H1 (cell line): Measurements from ENCODE around the gene ORAI1. TPM values are rescaled to one million over a fixed set of nuclear protein-coding genes. Genes with fewer than 3 reads are reported as not detected.
A peak's percentile ranks its signal among the peaks of the same experiment; 100 is the strongest.

Source experiments
- CTCF ChIA-PET: fragments of 300-600 bp; sonication (Branson Sonifier 250); formaldehyde crosslinking; loops from one replicate; lab custom pipeline; 2021; ENCODE audit not compliant: partially characterized antibody; lab: Charles Lee
- POLR2A ChIA-PET: fragments of 300-600 bp; sonication (Branson Sonifier 250); formaldehyde crosslinking; loops from one replicate; lab custom pipeline; 2021; ENCODE audit warnings: inconsistent platforms; ENCODE audit not compliant: partially characterized antibody; lab: Charles Lee
- DNase-seq, 2 experiments: peaks; one replicate each; pipeline versions ENCODE4 v3.0.0 to v3.0.0-alpha.2; 2010 to 2022; ENCODE audit warnings: low spot score in 2 of 2, low read depth in 1 of 2, mixed read lengths in 1 of 2
- FAIRE-seq: peaks from 2 replicates; lab custom pipeline; 2011; peaks lifted over from hg19 to GRCh38; lab: Jason Lieb, UNC
- H2AFZ ChIP-seq: 2 replicates; pipeline ENCODE4 v1.8.1; 2012; ENCODE audit warnings: low read length, inconsistent platforms
- H2AK5ac ChIP-seq: 2 replicates; pipeline ENCODE4 v1.6.1; 2013; ENCODE audit warnings: low read depth, low read length
- H2BK120ac ChIP-seq: replicated peaks from 2 replicates; pipeline ENCODE3; 2013; ENCODE audit warnings: low read depth, low read length, inconsistent platforms
- H2BK12ac ChIP-seq: 2 replicates; pipeline ENCODE4 v1.6.1; 2013; ENCODE audit warnings: low read depth, low read length
- H2BK15ac ChIP-seq: 2 replicates; pipeline ENCODE4 v1.6.1; 2013; ENCODE audit warnings: low read length
- H2BK20ac ChIP-seq: 2 replicates; pipeline ENCODE4 v1.6.1; 2013; ENCODE audit warnings: low read length
- H2BK5ac ChIP-seq: 2 replicates; pipeline ENCODE4 v1.6.1; 2013; ENCODE audit warnings: low read depth, low read length
- H3K14ac ChIP-seq: 2 replicates; pipeline ENCODE4 v1.6.1; 2013; ENCODE audit warnings: inconsistent platforms; ENCODE audit not compliant: insufficient read length
- H3K18ac ChIP-seq: 2 replicates; pipeline ENCODE4 v1.6.1; 2013; ENCODE audit warnings: low read length; ENCODE audit errors: extremely low read depth
- H3K23ac ChIP-seq: 2 replicates; pipeline ENCODE4 v1.6.1; 2013; ENCODE audit warnings: inconsistent platforms; ENCODE audit not compliant: insufficient read length
- H3K23me2 ChIP-seq: 2 replicates; pipeline ENCODE4 v1.6.1; 2013; ENCODE audit warnings: low read depth, low read length
- H3K27ac ChIP-seq: 2 replicates; pipeline ENCODE4 v1.6.1; 2011; ENCODE audit warnings: low read depth, low read length, inconsistent platforms
- H3K27me3 ChIP-seq, 4 experiments: replicated peaks in 1 of 4; 1 replicate in 1 of 4; 2 replicates in 3 of 4; pipeline versions ENCODE4 v1.6.1 to v1.8.1; 2011 to 2013; ENCODE audit warnings: low read length in 3 of 4, mild to moderate bottlenecking in 3 of 4, inconsistent platforms in 2 of 4, mixed read lengths in 2 of 4, moderate library complexity in 1 of 4; ENCODE audit not compliant: control insufficient read depth in 3 of 4, insufficient read depth in 3 of 4; ENCODE audit errors: extremely low read depth in 1 of 4
- H3K36me3 ChIP-seq, 4 experiments: 2 replicates each; pipeline versions ENCODE4 v1.6.1 to v1.8.1; 2011 to 2013; ENCODE audit warnings: mild to moderate bottlenecking in 4 of 4, low read length in 3 of 4, moderate library complexity in 2 of 4, control low read depth in 1 of 4, inconsistent platforms in 1 of 4; ENCODE audit not compliant: insufficient read depth in 4 of 4, control insufficient read depth in 2 of 4
- H3K4ac ChIP-seq: replicated peaks from 2 replicates; pipeline ENCODE3; 2013; ENCODE audit warnings: low read length, low read depth, mixed read lengths, inconsistent platforms; ENCODE audit not compliant: insufficient read length
- H3K4me1 ChIP-seq, 4 experiments: replicated peaks in 1 of 4; 1 replicate in 1 of 4; 2 replicates in 3 of 4; pipeline versions ENCODE4 v1.6.1 to v1.8.1; 2011 to 2013; ENCODE audit warnings: low read length in 3 of 4, inconsistent platforms in 2 of 4, mixed read lengths in 1 of 4; ENCODE audit not compliant: insufficient read depth in 4 of 4, control insufficient read depth in 3 of 4
- H3K4me2 ChIP-seq, 2 experiments: 2 replicates each; pipeline versions ENCODE4 v1.6.1 to v1.8.1; 2011 to 2013; ENCODE audit warnings: low read depth in 2 of 2, low read length in 2 of 2, control low read depth in 1 of 2, inconsistent platforms in 1 of 2, mild to moderate bottlenecking in 1 of 2; ENCODE audit not compliant: insufficient read depth in 1 of 2
- H3K4me3 ChIP-seq, 4 experiments: fragments of 200-600, 300-600 bp in 1 of 4; sonication (generic), shearing (Covaris generic), sonication (Bioruptor Twin) in 1 of 4; 2 replicates each; pipeline versions ENCODE4 v1.5.1 to v1.8.1; 2011 to 2016; ENCODE audit warnings: low read length in 4 of 4, low read depth in 3 of 4, control low read depth in 2 of 4, inconsistent platforms in 2 of 4, mild to moderate bottlenecking in 2 of 4, mixed read lengths in 1 of 4, moderate library complexity in 1 of 4; ENCODE audit not compliant: insufficient read depth in 2 of 4; ENCODE audit errors: extremely low read depth in 1 of 4
- H3K56ac ChIP-seq: replicated peaks from 2 replicates; pipeline ENCODE3; 2013; ENCODE audit warnings: low read depth, mild to moderate bottlenecking, mixed read lengths, low read length, inconsistent platforms; ENCODE audit not compliant: insufficient read length
- H3K79me1 ChIP-seq: 2 replicates; pipeline ENCODE4 v1.6.1; 2013; ENCODE audit warnings: low read depth, low read length, control low read depth
- H3K79me2 ChIP-seq, 2 experiments: 2 replicates each; pipeline versions ENCODE4 v1.6.1 to v1.8.1; 2012 to 2013; ENCODE audit warnings: low read length in 2 of 2, mild to moderate bottlenecking in 2 of 2, inconsistent platforms in 1 of 2; ENCODE audit not compliant: insufficient read depth in 2 of 2, control insufficient read depth in 1 of 2
- H3K9ac ChIP-seq, 4 experiments: replicated peaks in 1 of 4; 1 replicate in 1 of 4; 2 replicates in 3 of 4; pipeline versions ENCODE4 v1.6.1 to v1.8.1; 2011 to 2013; ENCODE audit warnings: low read depth in 3 of 4, low read length in 3 of 4, control low read depth in 2 of 4, mild to moderate bottlenecking in 2 of 4, moderate library complexity in 2 of 4, inconsistent platforms in 1 of 4; ENCODE audit errors: extremely low read depth in 1 of 4
- H3K9me3 ChIP-seq, 2 experiments: 2 replicates each; pipeline versions ENCODE4 v1.6.1 to v1.8.1; 2012 to 2013; ENCODE audit warnings: mild to moderate bottlenecking in 2 of 2, moderate library complexity in 2 of 2, control low read depth in 1 of 2, inconsistent platforms in 1 of 2, low read depth in 1 of 2, low read length in 1 of 2, mixed read lengths in 1 of 2; ENCODE audit not compliant: insufficient read depth in 2 of 2
- H4K20me1 ChIP-seq, 2 experiments: replicated peaks in 1 of 2; 2 replicates each; pipeline versions ENCODE3 to v1.8.1; 2011 to 2013; ENCODE audit warnings: inconsistent platforms in 2 of 2, low read length in 2 of 2, mild to moderate bottlenecking in 1 of 2; ENCODE audit not compliant: insufficient read depth in 2 of 2, control insufficient read depth in 1 of 2
- H4K5ac ChIP-seq: 2 replicates; pipeline ENCODE4 v1.6.1; 2013; ENCODE audit warnings: low read length, low read depth, mixed read lengths, inconsistent platforms; ENCODE audit not compliant: insufficient read length
- H4K8ac ChIP-seq: 2 replicates; pipeline ENCODE4 v1.8.0; 2013; ENCODE audit warnings: mild to moderate bottlenecking, moderate library complexity, low read length, inconsistent platforms; ENCODE audit not compliant: insufficient read depth; ENCODE audit errors: extremely low read depth
- H4K91ac ChIP-seq: replicated peaks from 2 replicates; pipeline ENCODE3; 2013; ENCODE audit warnings: low read length, mixed read lengths, inconsistent platforms; ENCODE audit not compliant: insufficient read length
- CEBPB ChIP-seq: IDR thresholded peaks from 2 replicates; pipeline ENCODE4 v1.6.1; 2012; ENCODE audit warnings: low read depth, low read length
- CREB1 ChIP-seq: IDR thresholded peaks from 2 replicates; pipeline ENCODE4 v1.6.1; 2012; ENCODE audit warnings: inconsistent platforms
- GTF2F1 ChIP-seq: IDR thresholded peaks from 2 replicates; pipeline ENCODE4 v1.6.1; 2012; ENCODE audit warnings: low read depth, low read length, improper control_type of control experiment, borderline replicate concordance
- RNF2 ChIP-seq: fragments of 200-900, 300-1000 bp; sonication (generic); IDR thresholded peaks from 2 replicates; pipeline ENCODE4 v1.7.1; 2016; ENCODE audit warnings: borderline replicate concordance, low read depth, mild to moderate bottlenecking, antibody characterized with exemption, low read length; ENCODE audit not compliant: poor library complexity, severe bottlenecking; ENCODE audit errors: missing control alignments
- SRF ChIP-seq: IDR thresholded peaks from 2 replicates; pipeline ENCODE4 v1.6.1; 2011; ENCODE audit warnings: mild to moderate bottlenecking, low read depth, low read length, moderate library complexity
- WGBS, 2 experiments: shearing (Covaris generic) in 1 of 2; methylation state at CpG; one replicate each; pipeline versions ENCODE4 v1.1.6 to v1.1.7; 2013 to 2015; ENCODE audit warnings: low lambda C conversion rate in 2 of 2, mixed read lengths in 2 of 2, inconsistent platforms in 1 of 2, low coverage in 1 of 2, missing lambda C conversion rate in 1 of 2; ENCODE audit not compliant: insufficient replicate concordance in 2 of 2, insufficient coverage in 1 of 2, insufficient read length in 1 of 2; ENCODE audit errors: extremely low coverage in 1 of 2, missing lambda C conversion rate in 1 of 2; 5-methylcytosine and 5-hydroxymethylcytosine counted together
- polyA plus RNA-seq, 7 experiments: library from polyadenylated mRNA; depleted of rRNA in 3 of 7; stranded (reverse) in 5 of 7; unstranded in 2 of 7; fragments of >200 nt in 5 of 7; fragments of 200-250 nt in 2 of 7; gene quantifications; 1 replicate in 5 of 7; 2 replicates in 1 of 7; 4 replicates in 1 of 7; pipeline versions ENCODE4 v1.2.1 to v1.2.3, GENCODE V29; 2011 to 2013; ENCODE audit warnings: missing spikeins in 2 of 7, mixed read lengths in 2 of 7
- total RNA-seq: library from RNA; stranded (reverse); fragmentation: NEBNext Ultra II Directional; extraction: Animal tissue kit (Norgen Biotek cat#: 25700); gene quantifications from 2 replicates; pipeline ENCODE4 v1.2.1, GENCODE V29; 2021
- TF ChIP-seq, protein P1 (sequence below): IDR thresholded peaks from 2 replicates; pipeline ENCODE4 v1.6.1; 2012; ENCODE audit warnings: inconsistent platforms

The ORAI1 gene
- total and polyA plus RNA-seq, 2 of the 8 experiments (the other 6 are each of a cell fraction or from before 2014, with no cell fraction given) = 29.9 to 71.5 TPM

DNA sequence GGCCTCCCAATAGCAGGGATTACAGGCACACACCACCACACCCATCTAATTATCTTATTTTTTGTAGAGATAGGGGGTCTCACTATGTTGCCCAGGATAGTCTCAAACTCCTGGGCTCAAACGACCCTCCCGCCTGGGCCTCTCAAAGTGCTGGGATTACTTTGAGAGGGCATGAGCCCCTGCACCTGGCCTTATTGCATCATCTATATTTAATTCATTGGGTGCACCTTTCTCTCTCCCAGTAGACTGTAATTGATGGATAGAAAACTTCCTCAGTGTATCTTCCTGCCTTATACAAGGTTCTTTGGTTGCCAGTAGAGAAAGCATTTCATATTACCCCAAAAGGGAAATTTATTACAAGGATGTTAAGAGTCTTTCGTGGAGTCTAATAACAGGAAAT is 52.0 kb downstream of the ORAI1 start:
- H2BK15ac ChIP-seq = no peak overlapping the region
- no peak overlapping the region for H2BK120ac ChIP-seq
- no peak overlapping the region for H3K23ac ChIP-seq
- no peak overlapping the region for H4K8ac ChIP-seq
- TF ChIP-seq RNF2 (no peak), GTF2F1 (no peak), SRF (no peak), CEBPB (0 out of 2 replicates have a peak, but pooled peaks have one; percentile 34), CREB1 (no peak)
- TF ChIP-seq, protein P1, sequence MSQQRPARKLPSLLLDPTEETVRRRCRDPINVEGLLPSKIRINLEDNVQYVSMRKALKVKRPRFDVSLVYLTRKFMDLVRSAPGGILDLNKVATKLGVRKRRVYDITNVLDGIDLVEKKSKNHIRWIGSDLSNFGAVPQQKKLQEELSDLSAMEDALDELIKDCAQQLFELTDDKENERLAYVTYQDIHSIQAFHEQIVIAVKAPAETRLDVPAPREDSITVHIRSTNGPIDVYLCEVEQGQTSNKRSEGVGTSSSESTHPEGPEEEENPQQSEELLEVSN = no peak
- TF ChIP-seq, all 59 proteins: peak for 1
- Histone ChIP-seq H3K9ac (no peak overlapping the region), H2BK5ac (no peak overlapping the region), H3K56ac (no peak overlapping the region), H3K18ac (no peak overlapping the region), H3K4me3 (no peak overlapping the region), H2BK20ac (no peak overlapping the region), H3K36me3 (no peaks in the 10 kb centered on the region), H4K20me1 (no peaks in the 10 kb centered on the region), H2AK5ac (no peak overlapping the region), H4K91ac (no peak overlapping the region), H2AFZ (no peak overlapping the region), H3K4ac (no peak overlapping the region), H4K5ac (no peak overlapping the region), H3K9me3 (no peaks in the 10 kb centered on the region), H2BK12ac (no peak overlapping the region), H3K14ac (no peak overlapping the region), H3K27ac (no peak overlapping the region), H3K4me1 (peaks cover 0 to 4% (median 0%) of the 10 kb centered on the region in 4 experiments; a peak in 5 of 7 replicates), H3K79me1 (no peaks in the 10 kb centered on the region), H3K4me2 (no peak overlapping the region; a peak in 1 of 4 replicates), H3K23me2 (no peaks in the 10 kb centered on the region), H3K79me2 (no peaks in the 10 kb centered on the region), H3K27me3 (no peaks in the 10 kb centered on the region)
- FAIRE-seq (no peak), DNase-seq (no peak)
- POLR2A ChIA-PET = interaction anchor here (0.8 to 2.6 kb wide), 5 partner anchors 9 to 126 kb away, joined by 3 to 10 read pairs (median 4); partner anchors contain the start of gene MORN3
- CTCF ChIA-PET = interaction anchor here (0.6 to 4.6 kb wide), 7 partner anchors 32 to 215 kb away, joined by 3 to 41 read pairs (median 4); no protein-coding TSS in a partner anchor
- 93% methylated on average over 3 of the region's 3 CpGs; no CpG with 5 or more reads in 1 of the 2 experiments for WGBS, 2 experiments
